Suprapubic skin (tissue), 4 donors: Measurements from ENCODE around the gene ATP9B. TPM values are rescaled to one million over a fixed set of nuclear protein-coding genes. Genes with fewer than 3 reads are reported as not detected.

ENCODE experiments used
- DNase-seq, 2 donors: peaks; one replicate each; pipeline ENCODE4 v3.0.0-alpha.2; 2019; ENCODE audit warnings: low spot score in 2 of 2
- H3K27ac ChIP-seq: fragments of 200-600 bp; sonication (generic); one replicate; pipeline ENCODE4 v1.5.1; 2019
- H3K27me3 ChIP-seq: fragments of 200-600 bp; sonication (generic); one replicate; pipeline ENCODE4 v1.5.1; 2019
- H3K36me3 ChIP-seq: fragments of 200-600 bp; sonication (generic); one replicate; pipeline ENCODE4 v1.5.1; 2019
- H3K4me1 ChIP-seq: fragments of 200-600 bp; sonication (generic); one replicate; pipeline ENCODE4 v1.5.1; 2019
- H3K4me3 ChIP-seq: fragments of 200-600 bp; sonication (generic); one replicate; pipeline ENCODE4 v1.5.1; 2019; ENCODE audit warnings: mild to moderate bottlenecking
- H3K9me3 ChIP-seq: fragments of 200-600 bp; sonication (generic); one replicate; pipeline ENCODE4 v1.5.1; 2019
- CTCF ChIP-seq, 2 donors: fragments of 200-600 bp in 1 of 2; fragments of 450-650 bp in 1 of 2; sonication (generic) in 1 of 2; IDR thresholded peaks; one replicate each; pipeline ENCODE4 v1.5.1; 2016 to 2019; ENCODE audit warnings: antibody characterized with exemption in 2 of 2, mild to moderate bottlenecking in 1 of 2, moderate library complexity in 1 of 2
- EP300 ChIP-seq: sonication (generic); formaldehyde crosslinking; IDR thresholded peaks from one replicate; pipeline ENCODE4 v1.6.1; 2017; ENCODE audit warnings: antibody characterized with exemption
- POLR2A ChIP-seq, 2 donors: fragments of 450-650 bp; IDR thresholded peaks; one replicate each; pipeline ENCODE4 v1.6.1; 2017; ENCODE audit warnings: antibody characterized with exemption in 2 of 2, mild to moderate bottlenecking in 2 of 2, moderate library complexity in 2 of 2
- POLR2AphosphoS5 ChIP-seq, 3 donors: sonication (generic); formaldehyde crosslinking; IDR thresholded peaks; one replicate each; pipeline ENCODE4 v1.6.1; 2017; ENCODE audit warnings: antibody characterized with exemption in 3 of 3
- WGBS: methylation state at CpG from one replicate; pipeline ENCODE4 v1.1.5; 2018; 5-methylcytosine and 5-hydroxymethylcytosine counted together
- total RNA-seq, 4 donors: library from RNA; depleted of rRNA; stranded (reverse); fragments of >200 nt; gene quantifications; one replicate each; pipeline ENCODE4 v1.1.0, GENCODE V29; 2016

Gene ATP9B
- total RNA-seq, 4 donors from 2014 or later, result 30.2 to 109 (median 37.4) TPM

GRCh38 chr18:79401494-79402208 lies 332.5 kb downstream of the ATP9B start:
- Histone ChIP-seq H3K36me3 (no peaks in the 10 kb centered on the region), H3K4me3 (peak overlapping the region; percentile 76), H3K9me3 (no peaks in the 10 kb centered on the region), H3K27ac (peak overlapping the region; percentile 55), H3K27me3 (no peaks in the 10 kb centered on the region), H3K4me1 (peaks cover 78% of the 10 kb centered on the region)
- TF ChIP-seq POLR2AphosphoS5 (IDR thresholded peaks at IDR 0.05) (no peak), EP300 (no peak), POLR2A (IDR thresholded peaks at IDR 0.05) (no peak), CTCF (IDR thresholded peaks at IDR 0.05) (no peak)
- WGBS, result 84% methylated on average over 22 of the region's 32 CpGs
- DNase-seq, result peak in 1 of 2 donors; percentile 76

- WGBS, result 95% methylated on average over 4 of the region's 16 CpGs
- Histone ChIP-seq H3K4me1 (peaks cover 73% of the 10 kb centered on the region), H3K27me3 (no peaks in the 10 kb centered on the region), H3K4me3 (no peak overlapping the region), H3K27ac (peak overlapping the region; percentile 12), H3K36me3 (no peaks in the 10 kb centered on the region), H3K9me3 (no peaks in the 10 kb centered on the region)
- DNase-seq, result peak in 1 of 2 donors; percentile 71
- no peak for TF ChIP-seq CTCF (IDR thresholded peaks at IDR 0.05)
- TF ChIP-seq EP300, result no peak
- TF ChIP-seq POLR2AphosphoS5 (IDR thresholded peaks at IDR 0.05), result no peak
- no peak for TF ChIP-seq POLR2A (IDR thresholded peaks at IDR 0.05)
Measured at GRCh38 chr18:79402209-79402576, 333.0 kb downstream of the ATP9B start.

- Histone ChIP-seq H3K4me3 (peak overlapping the region; percentile 24), H3K4me1 (peaks cover 70% of the 10 kb centered on the region), H3K36me3 (no peaks in the 10 kb centered on the region), H3K27ac (peak overlapping the region; percentile 63), H3K27me3 (no peaks in the 10 kb centered on the region), H3K9me3 (no peaks in the 10 kb centered on the region)
- TF ChIP-seq POLR2A (IDR thresholded peaks at IDR 0.05) (peak in 1 of 2 donors; percentile 12), POLR2AphosphoS5 (IDR thresholded peaks at IDR 0.05) (no peak)
- 27% methylated on average over 24 of the region's 27 CpGs for WGBS
- peak in 1 of 2 donors; percentile 91 for DNase-seq
Measured at GRCh38 chr18:79402977-79403722, 334.0 kb downstream of the ATP9B start.

GRCh38 chr18:79403723-79404566 lies 334.8 kb downstream of the ATP9B start:
- DNase-seq, result peak in 1 of 2 donors; percentile 65
- H3K27me3 ChIP-seq, result no peaks in the 10 kb centered on the region
- peaks cover 64% of the 10 kb centered on the region for H3K4me1 ChIP-seq
- no peaks in the 10 kb centered on the region for H3K36me3 ChIP-seq
- H3K4me3 ChIP-seq, result peak overlapping the region; percentile 24
- peak overlapping the region; percentile 63 for H3K27ac ChIP-seq
- WGBS, result 44% methylated on average over 31 of the region's 31 CpGs
- no peaks in the 10 kb centered on the region for H3K9me3 ChIP-seq
- no peak for TF ChIP-seq POLR2A (IDR thresholded peaks at IDR 0.05)
- TF ChIP-seq CTCF (IDR thresholded peaks at IDR 0.05), result no peak
- no peak for TF ChIP-seq EP300
- TF ChIP-seq POLR2AphosphoS5 (IDR thresholded peaks at IDR 0.05), result no peak

GRCh38 chr18:79404567-79404910 lies 335.3 kb downstream of the ATP9B start:
- Histone ChIP-seq H3K36me3 (no peaks in the 10 kb centered on the region), H3K27ac (peak overlapping the region; percentile 63), H3K4me3 (no peak overlapping the region), H3K9me3 (no peaks in the 10 kb centered on the region), H3K4me1 (peaks cover 59% of the 10 kb centered on the region), H3K27me3 (no peaks in the 10 kb centered on the region)
- TF ChIP-seq POLR2A (IDR thresholded peaks at IDR 0.05), result no peak
- TF ChIP-seq POLR2AphosphoS5 (IDR thresholded peaks at IDR 0.05), result no peak
- TF ChIP-seq EP300, result no peak
- TF ChIP-seq CTCF (IDR thresholded peaks at IDR 0.05), result no peak
- DNase-seq, result peak in 1 of 2 donors; percentile 70
- 29% methylated on average over 6 of the region's 12 CpGs for WGBS
